ENCODE measurements around the gene ZBTB46.
"Not testable (repeated sequence)": the region's sequence is repeated elsewhere in the genome, so short reads cannot be mapped to it uniquely, and the experiment has no call there.

The ZBTB46 gene

DNA sequence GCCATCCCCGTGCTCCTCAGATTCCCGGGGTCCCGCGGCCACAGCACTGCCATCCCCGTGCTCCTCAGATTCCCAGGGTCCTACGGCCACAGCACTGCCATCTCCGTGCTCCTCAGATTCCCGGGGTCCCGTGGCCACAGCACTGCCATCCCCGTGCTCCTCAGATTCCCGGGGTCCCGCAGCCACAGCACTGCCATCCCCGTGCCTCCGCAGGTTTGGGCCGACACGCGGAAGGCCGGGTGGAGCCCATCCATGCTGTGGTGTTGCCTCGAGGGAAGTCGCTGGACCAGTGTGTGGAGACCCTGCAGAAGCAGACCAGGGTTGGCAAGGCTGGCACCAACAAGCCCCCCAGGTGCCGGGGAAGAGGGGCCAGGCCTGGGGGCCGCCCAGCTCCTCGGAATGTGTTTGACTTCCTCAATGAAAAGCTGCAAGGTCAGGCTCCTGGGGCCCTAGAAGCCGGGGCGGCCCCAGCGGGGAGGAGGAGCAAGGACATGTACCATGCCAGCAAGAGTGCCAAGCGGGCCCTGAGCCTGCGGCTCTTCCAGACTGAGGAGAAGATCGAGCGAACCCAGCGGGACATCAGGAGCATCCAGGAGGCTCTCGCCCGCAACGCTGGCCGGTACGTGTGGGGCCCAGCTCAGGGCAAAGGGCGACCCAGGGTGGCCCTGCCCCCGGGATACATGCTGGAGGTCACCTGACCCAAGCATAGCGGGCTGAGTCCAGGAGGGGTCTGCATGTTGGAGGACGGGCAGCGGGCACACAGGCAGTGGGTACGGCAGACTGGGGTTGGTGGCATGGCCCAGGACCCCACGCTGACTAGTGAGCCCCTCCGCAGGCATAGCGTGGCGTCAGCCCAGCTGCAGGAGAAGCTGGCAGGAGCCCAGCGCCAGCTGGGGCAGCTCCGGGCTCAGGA lies 95.9 kb downstream of the ZBTB46 start:
- no peak for DNase-seq (ENCODE audit: low read depth in 3 of 3)

DNA sequence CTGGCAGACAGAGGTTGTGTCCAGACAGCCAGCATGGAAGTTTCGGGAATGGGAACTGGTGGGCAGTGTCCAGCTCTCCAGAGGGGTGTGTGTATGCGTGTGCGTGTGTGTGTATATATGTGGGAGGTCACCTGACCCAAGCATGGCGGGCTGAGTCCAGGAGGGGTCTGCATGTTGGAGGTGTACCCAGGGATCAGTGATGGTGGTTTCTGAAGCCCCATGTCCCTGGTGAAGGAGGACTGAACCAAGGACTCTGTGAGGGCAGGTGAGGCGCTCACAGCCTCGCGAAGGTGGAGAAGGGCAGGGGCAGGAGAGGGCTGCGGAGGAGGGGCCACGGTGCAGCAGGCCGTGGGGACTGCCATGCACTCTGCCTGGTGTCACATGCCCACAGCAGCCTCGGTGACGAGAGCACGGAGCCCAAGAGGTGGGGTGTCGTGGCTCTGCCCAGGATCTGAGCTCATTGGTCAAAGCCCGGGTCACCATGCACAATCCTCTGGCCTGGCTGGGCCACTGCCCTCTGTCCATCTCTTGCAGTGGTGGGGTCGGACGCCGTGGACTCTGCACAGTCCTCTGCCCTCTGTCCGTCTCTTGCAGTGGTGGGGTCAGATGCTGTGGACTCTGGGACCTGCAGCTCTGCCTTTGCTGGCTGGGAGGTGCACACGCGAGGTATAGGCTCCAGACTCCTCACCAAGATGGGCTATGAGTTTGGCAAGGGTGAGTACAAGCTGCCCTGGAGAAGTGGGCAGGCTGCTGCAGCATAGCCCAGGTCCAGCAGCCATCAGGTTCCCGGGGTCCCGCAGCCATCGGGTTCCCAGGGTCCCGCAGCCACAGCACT lies 96.7 kb downstream of the ZBTB46 start:
- no peak for DNase-seq (ENCODE audit: low read depth in 3 of 3)

DNA sequence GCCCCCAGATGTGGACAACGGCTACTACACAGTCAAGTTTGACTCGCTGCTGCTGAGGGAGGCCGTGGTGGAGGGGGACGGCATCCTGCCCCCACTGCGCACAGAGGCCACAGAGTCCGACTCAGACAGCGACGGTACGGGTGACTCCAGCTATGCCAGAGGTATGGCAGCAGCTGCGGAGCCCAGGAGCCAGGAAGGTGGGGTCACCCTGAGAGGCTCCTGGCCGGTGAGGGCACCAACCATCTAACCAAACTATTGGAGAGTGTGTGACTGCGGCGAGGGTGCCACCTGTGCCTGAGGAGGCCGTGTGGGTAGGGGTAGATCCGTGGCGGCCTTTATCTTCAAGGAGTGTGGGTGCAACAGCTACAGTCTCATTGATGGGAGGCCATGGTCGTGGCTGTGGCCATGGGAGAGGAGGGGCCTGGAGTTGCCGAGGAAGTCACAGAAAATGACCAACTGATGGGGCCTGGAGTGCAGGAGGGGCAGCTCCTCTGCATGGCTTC lies 97.4 kb downstream of the ZBTB46 start:
- DNase-seq (ENCODE audit: low read depth in 3 of 3): no peak

DNA sequence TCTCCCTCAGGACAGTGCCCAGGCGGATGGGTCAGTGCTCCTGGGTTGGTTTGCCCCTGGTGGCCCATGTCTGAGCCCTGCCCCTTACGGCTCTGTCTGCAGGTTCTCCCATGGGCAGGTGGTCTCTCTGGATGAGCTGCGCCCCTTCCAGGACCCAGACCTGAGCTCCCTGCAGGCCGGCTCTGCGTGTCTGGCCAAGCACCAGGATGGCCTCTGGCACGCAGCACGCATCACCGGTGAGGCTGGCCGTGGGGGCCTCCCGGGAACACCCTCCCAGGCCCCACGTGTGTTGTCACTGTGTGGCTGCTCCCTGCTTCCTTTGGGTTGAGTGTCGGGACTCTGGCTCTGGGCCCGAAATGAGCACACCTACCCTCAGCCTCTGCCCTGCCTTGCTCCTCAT lies 97.9 kb downstream of the ZBTB46 start:
- no peak for DNase-seq (ENCODE audit: low read depth in 3 of 3)

DNA sequence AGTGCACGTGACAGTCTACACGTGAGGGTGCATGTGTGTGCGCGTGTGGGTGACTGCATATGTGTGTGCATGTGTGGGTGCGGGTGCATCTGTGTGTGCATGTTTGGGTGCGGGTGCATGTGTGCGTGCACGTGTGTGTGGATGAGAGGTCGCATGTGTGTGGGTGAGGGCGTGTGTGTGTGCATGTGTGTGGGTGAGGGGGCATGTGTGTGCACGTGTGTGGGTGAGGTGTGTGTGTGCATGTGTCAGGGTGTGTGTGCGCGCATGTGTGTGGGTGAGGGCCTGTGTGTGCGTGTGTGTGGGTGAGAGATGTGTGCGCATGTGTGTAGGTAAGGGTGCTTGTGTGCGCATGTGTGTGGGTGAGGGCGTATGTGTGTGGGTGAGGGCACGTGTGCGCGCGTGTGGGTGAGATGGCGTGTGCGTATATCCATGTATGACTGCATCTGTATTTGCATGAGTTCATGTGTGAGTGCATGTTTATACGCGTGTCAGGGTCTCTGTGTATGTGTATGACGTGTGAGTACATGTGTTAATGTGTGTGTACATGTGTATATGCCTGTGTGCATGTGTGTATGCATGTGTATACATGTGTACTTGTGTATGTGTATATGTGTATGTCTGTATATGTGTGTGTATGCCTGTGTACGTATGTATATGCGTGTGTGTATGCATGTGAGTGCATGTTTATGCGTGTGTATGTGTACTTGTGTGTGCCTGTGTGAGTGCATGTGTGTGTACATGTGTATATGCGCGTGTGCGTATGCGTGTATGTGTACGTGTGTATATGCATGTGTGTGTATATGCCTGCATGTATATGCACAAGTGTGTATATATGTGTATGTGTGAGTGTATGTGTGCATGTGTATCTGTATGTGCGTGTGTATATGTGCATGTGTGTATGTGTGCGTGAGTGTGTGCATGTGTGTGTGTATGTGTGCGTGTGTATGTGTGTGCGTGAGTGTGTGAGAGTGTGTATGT lies 98.7 kb downstream of the ZBTB46 start:
- no peak for DNase-seq (ENCODE audit: low read depth in 3 of 3)

DNA sequence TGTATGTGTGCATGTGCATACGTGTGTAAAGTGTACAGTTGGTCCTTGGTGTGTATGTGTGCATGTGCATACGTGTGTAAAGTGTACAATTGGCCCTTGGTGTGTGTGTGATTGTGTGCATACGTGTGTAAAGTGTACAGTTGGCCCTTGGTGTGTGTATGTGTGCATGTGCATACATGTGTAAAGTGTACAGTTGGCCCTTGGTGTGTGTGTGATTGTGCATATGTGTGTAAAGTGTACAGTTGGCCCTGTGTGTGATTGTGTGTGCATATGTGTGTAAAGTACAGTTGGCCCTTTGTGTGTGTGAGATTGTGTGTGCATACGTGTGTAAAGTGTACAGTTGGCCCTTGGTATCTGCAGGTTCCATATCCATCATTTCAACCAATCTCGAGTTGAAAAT lies 99.7 kb downstream of the ZBTB46 start:
- no peak for DNase-seq (ENCODE audit: low read depth in 3 of 3)

DNA sequence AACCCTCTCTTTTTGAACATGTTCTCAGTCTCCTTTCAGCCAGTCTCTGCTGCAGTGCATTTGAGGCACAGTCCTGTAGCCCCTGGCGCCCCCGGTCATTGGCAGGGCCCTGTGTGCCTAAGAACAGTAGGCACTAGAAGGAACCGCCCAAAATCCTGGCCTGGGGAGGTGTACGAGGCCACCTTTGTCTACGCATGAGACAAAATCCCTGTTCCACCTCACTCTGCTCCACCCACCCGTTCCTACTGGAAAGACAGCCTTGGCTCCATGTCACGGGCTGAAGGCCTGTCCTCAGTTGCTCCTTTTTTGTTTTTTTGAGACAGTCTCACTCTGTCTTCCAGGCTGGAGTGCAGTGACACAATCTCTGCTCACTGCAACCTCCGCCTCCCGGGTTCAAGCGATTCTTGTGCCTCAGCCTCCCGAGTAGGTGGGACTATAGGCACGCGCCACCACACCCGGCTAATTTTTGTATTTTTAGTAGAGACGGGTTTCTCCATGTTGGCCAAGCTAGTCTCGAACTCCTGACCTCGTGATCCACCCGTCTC lies 100.8 kb downstream of the ZBTB46 start:
- not testable (repeated sequence) for DNase-seq (ENCODE audit: low read depth in 3 of 3)

DNA sequence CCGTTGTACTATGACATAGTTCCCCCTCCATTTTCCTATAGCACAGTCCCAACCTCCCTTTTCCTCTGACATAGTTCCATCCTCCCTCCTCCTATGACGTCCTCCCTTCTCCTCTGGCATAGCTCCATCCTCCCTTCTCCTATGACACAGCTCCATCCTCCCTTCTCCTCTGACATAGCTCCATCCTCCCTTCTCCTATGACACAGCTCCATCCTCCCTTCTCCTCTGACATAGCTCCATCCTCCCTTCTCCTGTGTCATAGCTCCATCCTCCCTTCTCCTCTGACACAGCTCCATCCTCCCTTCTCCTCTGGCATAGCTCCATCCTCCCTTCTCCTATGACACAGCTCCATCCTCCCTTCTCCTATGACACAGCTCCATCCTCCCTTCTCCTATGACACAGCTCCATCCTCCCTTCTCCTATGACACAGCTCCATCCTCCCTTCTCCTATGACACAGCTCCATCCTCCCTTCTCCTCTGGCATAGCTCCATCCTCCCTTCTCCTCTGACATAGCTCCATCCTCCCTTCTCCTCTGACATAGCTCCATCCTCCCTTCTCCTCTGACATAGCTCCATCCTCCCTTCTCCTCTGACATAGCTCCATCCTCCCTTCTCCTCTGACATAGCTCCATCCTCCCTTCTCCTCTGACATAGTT lies 108.0 kb downstream of the ZBTB46 start:
- DNase-seq (ENCODE audit: low read depth in 3 of 3): not testable (repeated sequence)

DNA sequence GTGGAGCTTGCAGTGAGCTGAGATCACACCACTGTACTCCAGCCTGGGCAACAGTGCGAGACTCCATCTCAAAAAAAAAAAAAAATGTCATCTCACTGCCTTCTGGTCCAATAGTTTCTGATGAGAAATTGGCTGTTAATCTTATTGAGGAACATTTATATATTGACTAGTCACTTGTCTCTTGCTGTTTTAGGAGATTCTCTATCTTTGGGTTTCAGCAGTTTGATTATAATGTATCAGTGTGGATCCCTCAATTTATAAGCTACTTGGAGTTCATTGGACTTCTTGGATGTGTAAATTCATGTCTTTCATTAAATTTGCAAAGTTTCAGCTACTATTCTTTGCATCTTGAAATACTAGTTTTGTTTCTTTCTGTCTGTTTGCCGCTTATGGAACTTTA lies 112.1 kb downstream of the ZBTB46 start:
- DNase-seq (ENCODE audit: low read depth in 3 of 3): no peak

DNA sequence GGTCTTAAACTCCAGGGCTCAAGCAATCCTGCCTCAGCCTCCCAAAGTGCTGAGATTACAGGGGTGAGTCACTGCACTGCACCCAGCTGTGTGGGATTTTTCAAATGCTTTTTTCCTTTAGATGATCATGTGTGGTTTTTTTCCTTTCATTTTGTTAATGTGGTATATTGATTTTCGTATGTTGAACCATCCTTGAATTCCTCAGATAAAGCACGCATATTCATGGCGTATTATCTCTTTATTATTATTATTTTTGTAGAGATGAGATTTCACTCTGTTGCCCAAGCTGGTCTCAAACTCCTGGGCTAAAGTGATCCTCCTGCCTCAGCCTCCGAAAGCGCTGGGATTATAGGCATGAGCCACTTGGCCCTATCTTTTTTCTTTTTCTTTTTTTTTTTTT lies 116.2 kb downstream of the ZBTB46 start:
- DNase-seq (ENCODE audit: low read depth in 3 of 3): no peak

DNA sequence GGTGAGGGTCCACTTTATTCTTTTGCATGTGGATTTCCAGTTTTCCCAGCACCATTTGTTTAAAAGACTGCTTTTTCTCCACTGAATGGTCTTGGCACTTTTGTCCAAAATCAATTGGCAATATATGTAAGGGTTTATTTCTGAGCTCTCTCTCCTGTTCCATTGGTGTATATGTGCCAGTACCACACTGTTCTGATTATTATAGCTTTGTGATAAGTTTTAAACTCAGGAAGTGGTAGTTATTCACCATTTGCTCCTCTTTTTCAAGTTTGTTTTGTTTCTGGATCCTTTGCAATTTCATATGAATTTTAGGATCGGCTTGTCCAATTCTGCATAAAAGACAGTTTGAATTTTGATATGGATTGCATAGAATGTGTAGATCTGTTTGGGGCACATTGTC lies 118.9 kb downstream of the ZBTB46 start:
- DNase-seq (ENCODE audit: low read depth in 3 of 3): no peak

DNA sequence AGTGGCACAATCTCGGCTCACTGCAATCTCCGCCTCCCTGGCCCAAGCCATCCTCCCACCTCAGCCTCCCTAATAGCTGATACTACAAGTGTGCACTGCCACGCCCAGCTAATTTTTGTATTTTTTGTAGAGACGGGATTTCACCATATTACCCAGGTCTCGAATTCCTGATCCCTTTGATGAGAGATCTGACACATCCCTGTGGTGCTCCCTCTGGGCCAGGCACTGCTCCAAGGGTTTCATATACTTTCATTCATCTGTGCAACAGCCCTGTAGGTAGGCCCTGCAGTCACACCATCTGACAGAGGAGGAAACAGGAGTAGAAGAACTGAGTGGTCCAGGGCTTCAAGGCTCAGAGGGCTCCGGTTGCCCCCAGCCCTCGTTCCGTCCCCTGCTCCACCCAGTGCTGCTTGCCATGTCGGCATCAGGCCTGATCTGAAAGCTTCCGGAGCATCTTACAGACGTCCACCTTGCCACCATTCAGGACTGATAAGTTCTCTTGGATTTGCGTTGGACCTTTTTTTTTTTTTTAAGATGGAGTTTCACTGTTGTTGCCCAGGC lies 119.9 kb downstream of the ZBTB46 start:
- DNase-seq (ENCODE audit: low read depth in 3 of 3): no peak

DNA sequence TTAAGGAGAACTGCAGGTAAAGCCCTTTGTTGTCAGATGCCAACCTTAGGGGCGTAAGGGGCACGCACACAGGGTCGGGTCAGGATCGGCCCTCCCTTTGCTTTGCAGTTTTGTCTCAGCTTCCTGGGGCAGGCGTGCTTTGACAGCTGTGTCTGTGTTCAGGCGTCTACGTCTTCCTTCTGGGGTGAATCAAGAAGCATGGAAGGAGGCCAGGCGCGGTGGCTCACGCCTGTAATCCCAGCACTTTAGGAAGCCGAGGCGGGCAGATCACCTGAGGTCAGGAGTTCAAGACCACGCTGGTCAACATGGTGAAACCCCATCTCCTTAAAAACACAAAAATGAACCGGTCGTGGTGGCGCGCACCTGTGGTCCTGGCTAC lies 121.9 kb downstream of the ZBTB46 start:
- no peak for DNase-seq (ENCODE audit: low read depth in 3 of 3)

DNA sequence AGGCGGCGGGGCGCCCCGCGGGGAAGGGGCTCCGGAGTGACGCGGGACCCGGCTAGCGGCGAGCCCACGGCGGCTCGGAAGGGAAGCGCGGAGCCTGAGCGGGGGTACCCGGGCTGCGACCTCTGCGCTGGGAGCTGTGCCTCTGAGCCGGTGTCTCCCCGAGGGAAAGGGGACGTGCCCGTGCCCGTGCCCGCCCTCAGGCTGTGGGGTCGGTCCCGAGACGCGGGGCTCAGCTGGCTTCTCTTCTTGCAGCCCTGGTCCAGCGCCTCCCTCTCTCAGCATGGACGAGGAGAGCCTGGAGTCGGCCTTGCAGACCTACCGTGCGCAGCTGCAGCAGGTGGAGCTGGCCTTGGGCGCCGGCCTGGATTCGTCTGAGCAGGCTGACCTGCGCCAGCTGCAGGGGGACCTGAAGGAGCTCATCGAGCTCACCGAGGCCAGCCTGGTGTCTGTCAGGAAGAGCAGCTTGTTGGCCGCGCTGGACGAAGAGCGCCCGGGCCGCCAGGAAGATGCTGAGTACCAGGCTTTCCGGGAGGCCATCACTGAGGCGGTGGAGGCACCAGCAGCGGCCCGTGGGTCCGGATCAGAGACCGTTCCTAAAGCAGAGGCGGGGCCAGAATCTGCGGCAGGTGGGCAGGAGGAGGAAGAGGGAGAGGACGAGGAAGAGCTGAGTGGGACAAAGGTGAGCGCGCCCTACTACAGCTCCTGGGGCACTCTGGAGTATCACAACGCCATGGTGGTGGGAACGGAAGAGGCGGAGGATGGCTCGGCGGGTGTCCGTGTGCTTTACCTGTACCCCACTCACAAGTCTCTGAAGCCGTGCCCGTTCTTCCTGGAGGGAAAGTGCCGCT lies 122.5 kb downstream of the ZBTB46 start:
- no peak for DNase-seq (ENCODE audit: low read depth in 3 of 3)

DNA sequence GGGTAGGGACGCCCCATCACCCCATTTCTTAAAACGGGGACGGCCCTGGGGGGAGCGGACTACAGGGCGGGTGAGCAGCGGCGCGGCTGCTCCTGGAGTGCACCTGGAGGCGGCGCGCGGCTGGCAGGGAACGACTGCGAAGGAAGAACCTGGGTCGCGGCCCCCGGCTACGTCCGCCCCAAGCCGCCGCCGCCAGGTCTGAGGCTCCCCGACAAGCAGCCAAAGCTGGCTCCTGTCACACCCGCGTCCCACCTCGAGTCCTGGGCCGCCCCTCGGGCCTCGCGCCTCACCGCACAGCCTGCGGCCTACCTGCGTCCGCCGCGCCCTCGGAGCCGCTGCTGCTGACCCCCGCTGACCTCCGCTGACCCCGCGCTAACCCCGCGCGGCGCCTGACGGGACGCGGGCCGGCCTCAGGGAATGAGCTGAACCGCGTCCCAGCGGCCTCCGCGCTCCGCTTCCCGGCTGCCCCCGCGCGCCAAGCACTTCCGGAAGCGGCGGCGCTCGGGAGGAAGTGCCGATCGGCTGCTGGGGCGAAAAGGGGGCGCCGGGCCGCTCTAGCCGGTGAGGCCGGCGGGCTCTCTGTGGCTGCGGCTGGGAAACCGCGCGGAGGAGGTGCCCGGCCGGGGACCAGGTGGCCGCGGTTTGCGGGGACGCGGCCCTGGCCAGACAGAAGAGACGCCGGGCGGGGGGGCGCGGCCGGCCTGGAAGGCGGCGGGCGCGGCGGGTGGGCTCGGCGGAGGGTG lies 123.3 kb downstream of the ZBTB46 start, which contains the start of the genes ARFRP1 and ZGPAT:
Gene ARFRP1, minus strand, starts transcription at position 419 of the 743 bp plus-strand sequence. CDS start 885 bp downstream, outside the sequence.
Gene ZGPAT, plus strand, starts transcription at position 482 of the 743 bp plus-strand sequence. CDS start 542 bp downstream, outside the sequence.
- peak; percentile 72 to 86 (median 81) for DNase-seq (ENCODE audit: low read depth in 3 of 3)

DNA sequence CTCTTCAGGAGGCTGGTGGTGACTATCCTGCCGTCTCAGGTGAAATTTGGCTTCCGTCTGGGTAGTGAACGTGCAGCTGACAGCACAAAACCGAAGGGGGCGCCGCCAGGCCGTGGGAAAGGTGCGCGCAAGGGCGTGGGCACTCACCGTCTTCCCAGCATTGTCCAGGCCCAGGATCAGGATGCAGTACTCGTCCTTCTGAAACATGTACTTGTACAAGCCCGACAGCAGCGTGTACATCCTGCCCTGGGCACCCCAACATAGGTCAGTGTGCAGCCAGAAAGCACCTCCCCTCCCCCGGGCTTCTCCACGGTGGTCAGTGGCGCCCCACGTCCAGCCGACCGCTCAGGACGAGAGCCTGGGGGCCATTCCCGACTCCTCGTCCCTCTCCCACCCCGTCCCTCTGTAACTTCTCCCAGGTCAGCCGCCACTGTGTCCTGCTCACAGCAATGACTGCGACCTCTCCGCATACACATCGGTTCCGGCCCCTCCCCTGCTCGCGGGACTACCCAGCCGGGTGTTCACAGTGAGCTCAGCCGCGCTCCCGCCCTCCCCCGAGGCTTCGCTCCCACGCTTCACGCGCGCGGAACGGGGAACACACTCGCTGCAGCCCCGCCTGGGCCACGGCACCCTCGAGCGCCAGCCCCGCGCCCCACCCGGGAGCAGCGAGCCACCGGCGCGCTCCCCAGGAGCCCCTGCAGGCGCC lies 124.1 kb downstream of the ZBTB46 start:
- peak; percentile 34 to 64 (median 35) for DNase-seq (ENCODE audit: low read depth in 3 of 3)

DNA sequence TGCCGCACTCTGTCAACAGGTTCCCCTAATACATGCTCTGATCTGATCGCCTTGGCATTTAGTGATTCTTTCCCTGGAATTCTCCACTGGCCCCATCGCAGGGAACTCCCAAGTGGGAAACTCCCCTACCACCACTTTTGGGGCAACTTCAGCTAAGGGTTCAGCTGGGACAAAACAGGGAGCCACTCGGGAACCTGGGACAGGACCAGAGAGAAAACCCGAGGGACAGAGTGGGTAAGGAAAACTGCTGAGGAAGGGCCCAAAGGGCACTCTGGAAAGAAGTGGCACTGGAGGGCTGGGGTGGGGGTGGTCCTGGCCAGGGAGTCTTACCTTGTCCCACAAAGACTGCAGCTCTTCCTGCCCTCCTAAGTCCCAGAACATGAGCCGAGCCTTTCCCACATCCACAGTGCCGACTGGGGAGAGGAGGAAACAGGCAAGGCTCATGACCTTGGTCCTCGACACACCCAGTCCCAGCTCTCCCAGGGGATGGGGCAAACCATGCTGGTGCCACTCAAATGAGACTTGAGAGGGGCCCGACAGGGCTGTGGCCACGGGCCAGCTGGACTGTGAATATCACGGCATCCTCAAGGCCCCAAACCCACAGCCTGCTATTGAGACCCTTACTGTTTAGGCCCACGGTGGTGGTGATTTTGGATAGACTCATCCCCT lies 124.9 kb downstream of the ZBTB46 start:
- no peak for DNase-seq (ENCODE audit: low read depth in 3 of 3)

Data from stimulated activated CD4-positive, alpha-beta T cell treated with anti-CD3 and anti-CD28 coated beads, TNF-alpha, amount 100 ng/mL, for 24 hours (primary cell).